Measurements from ENCODE around the gene RPS6KC1.

DNA sequence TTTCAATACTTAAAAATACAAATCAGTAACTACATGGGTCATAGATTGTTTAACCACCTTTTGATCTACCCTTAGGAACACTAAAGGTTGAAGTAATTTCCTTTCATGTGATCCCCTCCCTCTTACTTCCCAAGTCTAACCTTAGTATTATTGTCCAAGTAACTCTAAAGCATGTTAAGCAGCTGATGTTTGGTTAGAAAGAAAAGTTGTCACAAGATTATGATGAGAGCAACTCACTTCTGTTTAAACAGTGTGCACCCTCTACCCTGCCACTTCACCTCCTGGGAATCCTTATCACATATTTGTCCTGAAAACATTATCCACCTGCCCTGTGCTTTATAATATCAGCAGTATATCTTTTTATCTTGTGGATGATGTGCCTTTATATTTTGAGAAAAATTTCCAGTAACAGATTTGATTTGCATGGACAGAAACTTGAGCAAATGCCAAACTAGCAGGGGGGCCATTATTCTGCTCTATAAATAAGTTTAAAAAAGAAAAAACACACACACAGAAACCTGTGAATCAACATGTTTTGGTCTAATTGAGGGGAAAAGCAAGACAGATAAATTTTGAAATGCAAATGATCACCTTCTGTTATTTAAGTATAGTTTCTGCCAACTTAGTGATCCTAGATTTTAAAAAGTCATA is 194.3 kb downstream of the RPS6KC1 start:
- TF ChIP-seq, protein P1, sequence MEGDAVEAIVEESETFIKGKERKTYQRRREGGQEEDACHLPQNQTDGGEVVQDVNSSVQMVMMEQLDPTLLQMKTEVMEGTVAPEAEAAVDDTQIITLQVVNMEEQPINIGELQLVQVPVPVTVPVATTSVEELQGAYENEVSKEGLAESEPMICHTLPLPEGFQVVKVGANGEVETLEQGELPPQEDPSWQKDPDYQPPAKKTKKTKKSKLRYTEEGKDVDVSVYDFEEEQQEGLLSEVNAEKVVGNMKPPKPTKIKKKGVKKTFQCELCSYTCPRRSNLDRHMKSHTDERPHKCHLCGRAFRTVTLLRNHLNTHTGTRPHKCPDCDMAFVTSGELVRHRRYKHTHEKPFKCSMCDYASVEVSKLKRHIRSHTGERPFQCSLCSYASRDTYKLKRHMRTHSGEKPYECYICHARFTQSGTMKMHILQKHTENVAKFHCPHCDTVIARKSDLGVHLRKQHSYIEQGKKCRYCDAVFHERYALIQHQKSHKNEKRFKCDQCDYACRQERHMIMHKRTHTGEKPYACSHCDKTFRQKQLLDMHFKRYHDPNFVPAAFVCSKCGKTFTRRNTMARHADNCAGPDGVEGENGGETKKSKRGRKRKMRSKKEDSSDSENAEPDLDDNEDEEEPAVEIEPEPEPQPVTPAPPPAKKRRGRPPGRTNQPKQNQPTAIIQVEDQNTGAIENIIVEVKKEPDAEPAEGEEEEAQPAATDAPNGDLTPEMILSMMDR (IDR thresholded peaks at IDR 0.05; ENCODE audit: insufficient read depth, low read depth, low read length) = no peak
- no peak for TF ChIP-seq EZH2 (IDR thresholded peaks at IDR 0.05; ENCODE audit: insufficient read depth, low read length)

Measured in astrocyte (in vitro differentiated cells and primary cell).